GM19395 (cell line): ENCODE measurements around the gene LDLRAD3.
"Not testable (repeated sequence)": the region's sequence is repeated elsewhere in the genome, so short reads cannot be mapped to it uniquely, and the experiment has no call there.

Source experiments
- ATAC-seq: cut with Tn5 transposase; IDR thresholded peaks from one replicate; pipeline ENCODE4 v1.9.1; 2021; ENCODE audit warnings: mild to moderate bottlenecking, moderate library complexity; ENCODE audit not compliant: unreplicated experiment

Gene LDLRAD3

GRCh38 chr11:36189735-36190134, 245.9 kb downstream of the LDLRAD3 start:
- not testable (repeated sequence) for ATAC-seq

- no peak for ATAC-seq
These were observed 248.1 kb downstream of the LDLRAD3 start for GRCh38 chr11:36191941-36192340.

- no peak for ATAC-seq
These were observed 248.8 kb downstream of the LDLRAD3 start for GRCh38 chr11:36192425-36193289.

GRCh38 chr11:36193290-36193619, 249.4 kb downstream of the LDLRAD3 start:
- no peak for ATAC-seq

- ATAC-seq, result no peak
These were observed 249.9 kb downstream of the LDLRAD3 start for GRCh38 chr11:36193721-36194120.

GRCh38 chr11:36195496-36196354, 251.9 kb downstream of the LDLRAD3 start:
- ATAC-seq, result no peak

- no peak for ATAC-seq
These were observed 252.6 kb downstream of the LDLRAD3 start for GRCh38 chr11:36196411-36196998.

- ATAC-seq, result no peak
These were observed 257.5 kb downstream of the LDLRAD3 start for GRCh38 chr11:36201411-36201810.

GRCh38 chr11:36205536-36205935, 261.7 kb downstream of the LDLRAD3 start:
- ATAC-seq, result no peak

- ATAC-seq, result no peak
These were observed 266.7 kb downstream of the LDLRAD3 start for GRCh38 chr11:36210529-36210928.

GRCh38 chr11:36211761-36212430, 268.0 kb downstream of the LDLRAD3 start:
- ATAC-seq, result no peak

GRCh38 chr11:36212564-36213392, 268.9 kb downstream of the LDLRAD3 start:
- no peak for ATAC-seq

- ATAC-seq, result no peak
These were observed 269.6 kb downstream of the LDLRAD3 start for GRCh38 chr11:36213393-36213840.

GRCh38 chr11:36214480-36214879, 270.6 kb downstream of the LDLRAD3 start:
- no peak for ATAC-seq

GRCh38 chr11:36214976-36215692, 271.3 kb downstream of the LDLRAD3 start:
- ATAC-seq, result no peak

- no peak for ATAC-seq
These were observed 271.8 kb downstream of the LDLRAD3 start for GRCh38 chr11:36215693-36216060.

- no peak for ATAC-seq
These were observed 272.3 kb downstream of the LDLRAD3 start for GRCh38 chr11:36216061-36216615.

- no peak for ATAC-seq
These were observed 274.5 kb downstream of the LDLRAD3 start for GRCh38 chr11:36218283-36218921.

GRCh38 chr11:36219996-36220395, 276.1 kb downstream of the LDLRAD3 start:
- no peak for ATAC-seq
